K562 (cell line): ENCODE measurements around the gene OLIG1. TPM values are rescaled to one million over a fixed set of nuclear protein-coding genes. Genes with fewer than 3 reads are reported as not detected.

Experiments used
- ATAC-seq: fragments of 200-7000 bp; cut with Tn5 transposase; 3 replicates; pipeline ENCODE4 v1.9.1; 2020; ENCODE audit warnings: moderate library complexity
- BruUV-seq: library from RNA; stranded (reverse); fragments of 400-500 nt; replicated peaks from 2 replicates; lab custom pipeline; 2021; lab: Mats Ljungman, UMichigan
- CTCF ChIA-PET: fragments of 300-600 bp; formaldehyde crosslinking; extraction: SDS; loops from one replicate; lab custom pipeline; 2021; ENCODE audit warnings: low intra/inter-chr PET ratio; lab: Yijun Ruan, JAX
- POLR2A ChIA-PET: fragments of 300-600, 350-650 bp; sonication (Branson Sonifier 250); formaldehyde crosslinking; extraction: SDS; loops from one replicate; lab custom pipeline; 2021; ENCODE audit warnings: antibody characterized with exemption, inconsistent platforms; lab: Yijun Ruan, JAX
- DNase-seq, 4 experiments: peaks; one replicate each; pipeline versions ENCODE4 v3.0.0 to v3.0.0-alpha.2; 2011 to 2018; ENCODE audit warnings: low spot score in 3 of 4, mixed read lengths in 3 of 4; ENCODE audit errors: extremely low read depth in 1 of 4
- FAIRE-seq: peaks from 2 replicates; lab custom pipeline; 2011; peaks lifted over from hg19 to GRCh38; lab: Jason Lieb, UNC
- H2AFZ ChIP-seq: 2 replicates; pipeline ENCODE4 v1.6.0; 2011; ENCODE audit warnings: low read depth, low read length, control low read depth, inconsistent platforms
- H3K27ac ChIP-seq: fragments of 200-600 bp; 3 replicates; pipeline ENCODE4 v1.8.0; 2011; ENCODE audit warnings: low read depth, mild to moderate bottlenecking, control low read depth, inconsistent platforms, low read length, moderate library complexity, mixed read lengths; ENCODE audit errors: extremely low read depth
- H3K27me3 ChIP-seq, 2 experiments: fragments of 300-600 bp in 1 of 2; 2 replicates in 1 of 2; 3 replicates in 1 of 2; pipeline versions ENCODE4 v1.6.0 to v1.8.0; 2011; ENCODE audit warnings: inconsistent platforms in 2 of 2, low read length in 2 of 2, mild to moderate bottlenecking in 1 of 2, mixed read lengths in 1 of 2, moderate library complexity in 1 of 2; ENCODE audit not compliant: control insufficient read depth in 2 of 2, insufficient read depth in 2 of 2
- H3K36me3 ChIP-seq: fragments of 300-600 bp; 3 replicates; pipeline ENCODE4 v1.8.0; 2011; ENCODE audit warnings: mild to moderate bottlenecking, low read length, inconsistent platforms; ENCODE audit not compliant: control insufficient read depth, insufficient read depth
- H3K4me1 ChIP-seq, 2 experiments: fragments of 200-600 bp in 1 of 2; replicated peaks in 1 of 2; 2 replicates in 1 of 2; 3 replicates in 1 of 2; pipeline versions ENCODE4 v1.5.1 to v1.8.0; 2011; ENCODE audit warnings: inconsistent platforms in 2 of 2, low read length in 2 of 2, mild to moderate bottlenecking in 1 of 2, mixed read lengths in 1 of 2, moderate library complexity in 1 of 2; ENCODE audit not compliant: control insufficient read depth in 2 of 2, insufficient read depth in 2 of 2
- H3K4me2 ChIP-seq: 2 replicates; pipeline ENCODE4 v1.6.1; 2011; ENCODE audit warnings: low read length, control low read depth, inconsistent platforms, mixed read lengths; ENCODE audit not compliant: insufficient read depth
- H3K4me3 ChIP-seq: fragments of 200-600 bp; sonication (generic), shearing (Covaris generic); 2 replicates; pipeline ENCODE4 v1.5.1; 2016; ENCODE audit warnings: control low read depth, inconsistent platforms
- H3K79me2 ChIP-seq: fragments of 200-600 bp; 3 replicates; pipeline ENCODE4 v1.8.0; 2011; ENCODE audit warnings: low read length, inconsistent platforms; ENCODE audit not compliant: control insufficient read depth, insufficient read depth
- H3K9ac ChIP-seq, 2 experiments: 2 replicates each; pipeline versions ENCODE4 v1.6.0 to v1.6.1; 2011; ENCODE audit warnings: low read depth in 2 of 2, low read length in 2 of 2, control low read depth in 1 of 2, inconsistent platforms in 1 of 2, mild to moderate bottlenecking in 1 of 2, mixed read lengths in 1 of 2; ENCODE audit not compliant: insufficient read depth in 1 of 2
- H3K9me1 ChIP-seq: one replicate; pipeline ENCODE4 v1.6.0; 2011; ENCODE audit warnings: inconsistent platforms, mild to moderate bottlenecking, low read length, moderate library complexity; ENCODE audit not compliant: control insufficient read depth, insufficient read depth
- H3K9me3 ChIP-seq: replicated peaks from 2 replicates; pipeline ENCODE4 v1.5.1; 2011; ENCODE audit warnings: low read depth, low read length, inconsistent platforms; ENCODE audit not compliant: control insufficient read depth, insufficient read depth
- H4K20me1 ChIP-seq: replicated peaks from 2 replicates; pipeline ENCODE4 v1.6.1; 2011; ENCODE audit warnings: low read length, inconsistent platforms, mixed read lengths; ENCODE audit not compliant: control insufficient read depth, insufficient read depth
- CC2D1A ChIP-seq: fragments of 450-650 bp; IDR thresholded peaks from 2 replicates; pipeline ENCODE4 v1.6.1; 2017; ENCODE audit warnings: mild to moderate bottlenecking
- HDAC8 ChIP-seq: fragments of 450-650 bp; IDR thresholded peaks from 2 replicates; pipeline ENCODE4 v1.6.1; 2016; ENCODE audit warnings: mild to moderate bottlenecking, missing genetic modification characterization, moderate library complexity, missing compliant biosample characterization
- KDM5B ChIP-seq: fragments of 200-600 bp; sonication (generic); IDR thresholded peaks from 2 replicates; pipeline ENCODE4 v1.6.1; 2012; ENCODE audit warnings: low read depth, mild to moderate bottlenecking, moderate library complexity, low read length, control low read depth, inconsistent platforms; ENCODE audit not compliant: insufficient replicate concordance
- NELFE ChIP-seq: IDR thresholded peaks from 2 replicates; pipeline ENCODE4 v1.6.1; 2011; ENCODE audit warnings: mild to moderate bottlenecking; ENCODE audit not compliant: insufficient read depth, insufficient read length
- NR3C1 ChIP-seq: sonication (generic); formaldehyde crosslinking; IDR thresholded peaks from 2 replicates; pipeline ENCODE4 v1.8.1; 2022; ENCODE audit warnings: missing genetic modification reagents
- PHB ChIP-seq: fragments of 250-450 bp; sonication (Bioruptor Pico); IDR thresholded peaks from 2 replicates; pipeline ENCODE4 v1.5.0; 2021
- ZNF197 ChIP-seq: fragments of 200-800 bp; sonication (Bioruptor generic); IDR thresholded peaks from 2 replicates; pipeline ENCODE4 v1.6.1; 2016; ENCODE audit warnings: low read depth, missing genetic modification characterization, missing compliant biosample characterization
- ZNF668 ChIP-seq: fragments of 250-450 bp; sonication (Bioruptor Pico); IDR thresholded peaks from 2 replicates; pipeline ENCODE4 v1.8.0; 2022; ENCODE audit warnings: mild to moderate bottlenecking, inconsistent platforms
- WGBS: fragments of 100-300 bp; shearing (Covaris generic); methylation state at CpG from one replicate; pipeline ENCODE4 v1.1.6; 2016; ENCODE audit warnings: low coverage, mixed read lengths; ENCODE audit not compliant: insufficient coverage; ENCODE audit errors: missing lambda C conversion rate; 5-methylcytosine and 5-hydroxymethylcytosine counted together
- in situ Hi-C: fragments of 300-500 bp; cut with MboI; formaldehyde crosslinking; loops from 4 replicates; pipeline ENCODE4 v1.15.0; 2018; ENCODE audit warnings: inconsistent platforms, mixed read lengths
- intact Hi-C: fragments of 100-400 bp; cut with micrococcal nuclease; formaldehyde crosslinking; loops from 2 replicates; pipeline ENCODE4 v1.14.2; 2022
- polyA plus RNA-seq, 8 experiments: library from polyadenylated mRNA; depleted of rRNA in 4 of 8; stranded (reverse) in 5 of 8; unstranded in 3 of 8; fragments of >200 nt; fragmentation: Nextera tagmentation in 2 of 8; fragmentation: Illumina TruSeq in 1 of 8; extraction: Ambion mirVana in 2 of 8; extraction: Trizol in 1 of 8; gene quantifications; 2 replicates each; pipeline versions ENCODE4 v1.2.1 to v1.2.3, GENCODE V29; 2011 to 2014; ENCODE audit warnings: inconsistent platforms in 1 of 8, missing spikeins in 1 of 8
- total RNA-seq, 7 experiments: library from RNA; depleted of rRNA in 6 of 7; stranded (reverse); fragments of >200 nt in 6 of 7; fragmentation: Illumina TruSeq in 2 of 7; extraction: Trizol in 2 of 7; gene quantifications; 2 replicates each; pipeline versions ENCODE4 v1.2.1 to v1.2.3, GENCODE V29; 2011 to 2021; ENCODE audit warnings: low replicate concordance in 1 of 7
- TF ChIP-seq, protein P1 (sequence below), 3 experiments: fragments of 200-800 bp in 1 of 3; fragments of 250-450 bp in 1 of 3; fragments of 450-650 bp in 1 of 3; sonication (Bioruptor Pico) in 1 of 3; sonication (Bioruptor generic) in 1 of 3; formaldehyde crosslinking in 1 of 3; IDR thresholded peaks; 2 replicates each; pipeline versions ENCODE4 v1.6.1 to v1.8.0; 2016 to 2022; ENCODE audit warnings: mild to moderate bottlenecking in 2 of 3, missing genetic modification characterization in 2 of 3, missing compliant biosample characterization in 1 of 3, moderate library complexity in 1 of 3
- TF ChIP-seq, protein P2 (sequence below): fragments of 450-650 bp; IDR thresholded peaks from 2 replicates; pipeline ENCODE4 v1.6.1; 2018; ENCODE audit not compliant: partially characterized antibody

OLIG1 gene
- total and polyA plus RNA-seq, 9 of the 15 experiments (the other 6 are each of a cell fraction or from before 2014, with no cell fraction given): not detected

DNA sequence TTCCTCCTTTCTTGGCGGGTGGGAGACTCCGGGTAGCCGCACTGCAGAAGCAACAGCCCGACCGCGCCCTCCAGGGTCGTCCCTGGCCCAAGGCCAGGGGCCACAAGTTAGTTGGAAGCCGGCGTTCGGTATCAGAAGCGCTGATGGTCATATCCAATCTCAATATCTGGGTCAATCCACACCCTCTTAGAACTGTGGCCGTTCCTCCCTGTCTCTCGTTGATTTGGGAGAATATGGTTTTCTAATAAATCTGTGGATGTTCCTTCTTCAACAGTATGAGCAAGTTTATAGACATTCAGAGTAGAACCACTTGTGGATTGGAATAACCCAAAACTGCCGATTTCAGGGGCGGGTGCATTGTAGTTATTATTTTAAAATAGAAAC, 41.7 kb upstream of the OLIG1 start:
- DNase-seq (no peak), FAIRE-seq (no peak), ATAC-seq (no peak)
- Histone ChIP-seq H3K4me2 (no peak overlapping the region), H3K79me2 (no peaks in the 10 kb centered on the region), H3K4me3 (no peak overlapping the region), H3K9me1 (no peaks in the 10 kb centered on the region), H3K36me3 (no peaks in the 10 kb centered on the region), H3K9ac (no peak overlapping the region), H2AFZ (no peak overlapping the region), H3K27ac (no peak overlapping the region), H3K4me1 (peaks cover 0 to 10% of the 10 kb centered on the region in 2 experiments; a peak in 1 of 5 replicates), H3K9me3 (no peaks in the 10 kb centered on the region), H3K27me3 (peaks cover 61 to 86% of the 10 kb centered on the region in 2 experiments), H4K20me1 (peaks cover 8% of the 10 kb centered on the region; the same call in 1 of the 2 replicates)
- ChIA-PET CTCF (no interaction called here), POLR2A (no interaction called here)
- WGBS: 2% methylated on average over 13 of the region's 15 CpGs
- no TSS peak for BruUV-seq
- intact Hi-C loops (no loop called here), in situ Hi-C loops (no loop called here)
- no peak for TF ChIP-seq ZNF668 (CRISPR knock-in tag)
- TF ChIP-seq, protein P1, sequence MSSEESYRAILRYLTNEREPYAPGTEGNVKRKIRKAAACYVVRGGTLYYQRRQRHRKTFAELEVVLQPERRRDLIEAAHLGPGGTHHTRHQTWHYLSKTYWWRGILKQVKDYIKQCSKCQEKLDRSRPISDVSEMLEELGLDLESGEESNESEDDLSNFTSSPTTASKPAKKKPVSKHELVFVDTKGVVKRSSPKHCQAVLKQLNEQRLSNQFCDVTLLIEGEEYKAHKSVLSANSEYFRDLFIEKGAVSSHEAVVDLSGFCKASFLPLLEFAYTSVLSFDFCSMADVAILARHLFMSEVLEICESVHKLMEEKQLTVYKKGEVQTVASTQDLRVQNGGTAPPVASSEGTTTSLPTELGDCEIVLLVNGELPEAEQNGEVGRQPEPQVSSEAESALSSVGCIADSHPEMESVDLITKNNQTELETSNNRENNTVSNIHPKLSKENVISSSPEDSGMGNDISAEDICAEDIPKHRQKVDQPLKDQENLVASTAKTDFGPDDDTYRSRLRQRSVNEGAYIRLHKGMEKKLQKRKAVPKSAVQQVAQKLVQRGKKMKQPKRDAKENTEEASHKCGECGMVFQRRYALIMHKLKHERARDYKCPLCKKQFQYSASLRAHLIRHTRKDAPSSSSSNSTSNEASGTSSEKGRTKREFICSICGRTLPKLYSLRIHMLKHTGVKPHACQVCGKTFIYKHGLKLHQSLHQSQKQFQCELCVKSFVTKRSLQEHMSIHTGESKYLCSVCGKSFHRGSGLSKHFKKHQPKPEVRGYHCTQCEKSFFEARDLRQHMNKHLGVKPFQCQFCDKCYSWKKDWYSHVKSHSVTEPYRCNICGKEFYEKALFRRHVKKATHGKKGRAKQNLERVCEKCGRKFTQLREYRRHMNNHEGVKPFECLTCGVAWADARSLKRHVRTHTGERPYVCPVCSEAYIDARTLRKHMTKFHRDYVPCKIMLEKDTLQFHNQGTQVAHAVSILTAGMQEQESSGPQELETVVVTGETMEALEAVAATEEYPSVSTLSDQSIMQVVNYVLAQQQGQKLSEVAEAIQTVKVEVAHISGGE (CRISPR knock-in tag; IDR thresholded peaks at IDR 0.05): no peak
- no peak for TF ChIP-seq NELFE
- TF ChIP-seq HDAC8 (tag): no peak
- no peak for TF ChIP-seq CC2D1A
- TF ChIP-seq, protein P2, sequence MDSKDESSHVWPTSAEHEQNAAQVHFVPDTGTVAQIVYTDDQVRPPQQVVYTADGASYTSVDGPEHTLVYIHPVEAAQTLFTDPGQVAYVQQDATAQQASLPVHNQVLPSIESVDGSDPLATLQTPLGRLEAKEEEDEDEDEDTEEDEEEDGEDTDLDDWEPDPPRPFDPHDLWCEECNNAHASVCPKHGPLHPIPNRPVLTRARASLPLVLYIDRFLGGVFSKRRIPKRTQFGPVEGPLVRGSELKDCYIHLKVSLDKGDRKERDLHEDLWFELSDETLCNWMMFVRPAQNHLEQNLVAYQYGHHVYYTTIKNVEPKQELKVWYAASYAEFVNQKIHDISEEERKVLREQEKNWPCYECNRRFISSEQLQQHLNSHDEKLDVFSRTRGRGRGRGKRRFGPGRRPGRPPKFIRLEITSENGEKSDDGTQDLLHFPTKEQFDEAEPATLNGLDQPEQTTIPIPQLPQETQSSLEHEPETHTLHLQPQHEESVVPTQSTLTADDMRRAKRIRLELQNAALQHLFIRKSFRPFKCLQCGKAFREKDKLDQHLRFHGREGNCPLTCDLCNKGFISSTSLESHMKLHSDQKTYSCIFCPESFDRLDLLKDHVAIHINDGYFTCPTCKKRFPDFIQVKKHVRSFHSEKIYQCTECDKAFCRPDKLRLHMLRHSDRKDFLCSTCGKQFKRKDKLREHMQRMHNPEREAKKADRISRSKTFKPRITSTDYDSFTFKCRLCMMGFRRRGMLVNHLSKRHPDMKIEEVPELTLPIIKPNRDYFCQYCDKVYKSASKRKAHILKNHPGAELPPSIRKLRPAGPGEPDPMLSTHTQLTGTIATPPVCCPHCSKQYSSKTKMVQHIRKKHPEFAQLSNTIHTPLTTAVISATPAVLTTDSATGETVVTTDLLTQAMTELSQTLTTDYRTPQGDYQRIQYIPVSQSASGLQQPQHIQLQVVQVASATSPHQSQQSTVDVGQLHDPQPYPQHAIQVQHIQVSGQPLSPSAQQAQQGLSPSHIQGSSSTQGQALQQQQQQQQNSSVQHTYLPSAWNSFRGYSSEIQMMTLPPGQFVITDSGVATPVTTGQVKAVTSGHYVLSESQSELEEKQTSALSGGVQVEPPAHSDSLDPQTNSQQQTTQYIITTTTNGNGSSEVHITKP: no peak
- TF ChIP-seq NR3C1 (CRISPR knock-in tag): no peak
- TF ChIP-seq ZNF197 (CRISPR knock-in tag): no peak
- TF ChIP-seq PHB (CRISPR knock-in tag): no peak
- no peak for TF ChIP-seq KDM5B
